PFSK-1 (cell line): ENCODE measurements around the gene CDH15.

Source experiments
- FOXP2 ChIP-seq: optimal IDR thresholded peaks from 2 replicates; pipeline ENCODE3; 2011; ENCODE audit warnings: borderline replicate concordance, control low read depth, inconsistent platforms; ENCODE audit not compliant: insufficient read depth; ENCODE audit errors: extremely low read length, extremely low read depth
- POLR2AphosphoS5 ChIP-seq: IDR thresholded peaks from 2 replicates; pipeline ENCODE4 v1.6.1; 2012; ENCODE audit warnings: low read depth, mild to moderate bottlenecking, control low read depth, low read length, moderate library complexity
- REST ChIP-seq, 2 experiments: IDR thresholded peaks; 2 replicates each; pipeline versions ENCODE4 v1.6.1 to v1.8.0; 2011 to 2012; ENCODE audit warnings: low read depth in 2 of 2, low read length in 2 of 2, control low read depth in 1 of 2, inconsistent platforms in 1 of 2, mild to moderate bottlenecking in 1 of 2, moderate library complexity in 1 of 2; ENCODE audit not compliant: insufficient read depth in 1 of 2
- SIN3A ChIP-seq: IDR thresholded peaks from 2 replicates; pipeline ENCODE4 v1.6.1; 2012; ENCODE audit warnings: mild to moderate bottlenecking, low read length, moderate library complexity, borderline replicate concordance; ENCODE audit not compliant: insufficient read depth
- TAF1 ChIP-seq: IDR thresholded peaks from 2 replicates; pipeline ENCODE4 v1.6.1; 2012; ENCODE audit warnings: low read length, control low read depth, borderline replicate concordance; ENCODE audit not compliant: insufficient read depth

Gene CDH15

GRCh38 chr16:89194340-89195311 is 23.1 kb downstream of the CDH15 start:
- TF ChIP-seq SIN3A (no peak), FOXP2 (no peak), POLR2AphosphoS5 (no peak), REST (IDR thresholded peaks at IDR 0.05; ENCODE audit: insufficient read depth in 1 of 2, low read depth in 2 of 2, low read length in 2 of 2) (no peak), TAF1 (no peak)

- TF ChIP-seq TAF1 = no peak
- TF ChIP-seq POLR2AphosphoS5 = no peak
- no peak for TF ChIP-seq SIN3A
Measured at GRCh38 chr16:89195521-89196171, 24.1 kb downstream of the CDH15 start.

GRCh38 chr16:89197033-89197632 is 25.6 kb downstream of the CDH15 start:
- TF ChIP-seq REST (IDR thresholded peaks at IDR 0.05; ENCODE audit: insufficient read depth in 1 of 2, low read depth in 2 of 2, low read length in 2 of 2) (no peak), TAF1 (no peak), POLR2AphosphoS5 (no peak), SIN3A (no peak), FOXP2 (no peak)

GRCh38 chr16:89197633-89198416 is 26.3 kb downstream of the CDH15 start:
- TF ChIP-seq POLR2AphosphoS5 (no peak), TAF1 (no peak), REST (IDR thresholded peaks at IDR 0.05; ENCODE audit: insufficient read depth in 1 of 2, low read depth in 2 of 2, low read length in 2 of 2) (no peak), FOXP2 (no peak), SIN3A (no peak)

- TF ChIP-seq TAF1 (no peak), REST (IDR thresholded peaks at IDR 0.05; ENCODE audit: insufficient read depth in 1 of 2, low read depth in 2 of 2, low read length in 2 of 2) (no peak), FOXP2 (no peak), SIN3A (no peak), POLR2AphosphoS5 (no peak)
Measured at GRCh38 chr16:89198417-89199240, 27.1 kb downstream of the CDH15 start.
